ENCODE measurements around the gene THAP12.
"Not testable (repeated sequence)": the region's sequence is repeated elsewhere in the genome, so short reads cannot be mapped to it uniquely, and the experiment has no call there.

The THAP12 gene

GRCh38 chr11:76380977-76381719 is at the start of gene THAP12, which contains the start of gene GVQW3:
Gene THAP12, minus strand, starts transcription at chr11:76381132. Its CDS starts 296 bp downstream, at chr11:76380836.
Gene GVQW3, plus strand, starts transcription at chr11:76381323. Its CDS starts 506 bp downstream, at chr11:76381829.
- DNase-seq = peak; percentile 99

GRCh38 chr11:76426660-76427059 is 45.7 kb upstream of the THAP12 start:
- DNase-seq = no peak

GRCh38 chr11:76424891-76425290 is 44.0 kb upstream of the THAP12 start:
- no peak for DNase-seq

- DNase-seq = no peak
These were observed 43.4 kb upstream of the THAP12 start for GRCh38 chr11:76424379-76424778.

- no peak for DNase-seq
These were observed 39.0 kb upstream of the THAP12 start for GRCh38 chr11:76419896-76420295.

GRCh38 chr11:76415073-76415472 is 34.1 kb upstream of the THAP12 start:
- DNase-seq = no peak

GRCh38 chr11:76410851-76411357 is 30.0 kb upstream of the THAP12 start:
- DNase-seq = peak; percentile 79

- DNase-seq = peak; percentile 44
These were observed 27.4 kb upstream of the THAP12 start for GRCh38 chr11:76408171-76408965.

GRCh38 chr11:76406359-76406758 is 25.4 kb upstream of the THAP12 start:
- DNase-seq = no peak

GRCh38 chr11:76401484-76401883 is 20.6 kb upstream of the THAP12 start:
- not testable (repeated sequence) for DNase-seq

GRCh38 chr11:76400967-76401366 is 20.0 kb upstream of the THAP12 start:
- no peak for DNase-seq

GRCh38 chr11:76397383-76397782 is 16.5 kb upstream of the THAP12 start:
- no peak for DNase-seq

GRCh38 chr11:76395296-76395695 is 14.4 kb upstream of the THAP12 start:
- DNase-seq = no peak

- no peak for DNase-seq
These were observed 13.5 kb upstream of the THAP12 start for GRCh38 chr11:76394411-76394810.

- no peak for DNase-seq
These were observed 11.9 kb upstream of the THAP12 start for GRCh38 chr11:76392870-76393269.

- no peak for DNase-seq
These were observed 11.0 kb upstream of the THAP12 start for GRCh38 chr11:76391811-76392475.

GRCh38 chr11:76391021-76391420 is 10.1 kb upstream of the THAP12 start:
- no peak for DNase-seq

GRCh38 chr11:76388408-76388807 is 7.5 kb upstream of the THAP12 start:
- DNase-seq = no peak

GRCh38 chr11:76385903-76386302 is 5.0 kb upstream of the THAP12 start:
- no peak for DNase-seq

- no peak for DNase-seq
These were observed 1.3 kb upstream of the THAP12 start for GRCh38 chr11:76382209-76382608.

GRCh38 chr11:76380159-76380976 is 564 bp downstream of the THAP12 start:
- no peak for DNase-seq

- DNase-seq = no peak
These were observed 1.1 kb downstream of the THAP12 start for GRCh38 chr11:76379807-76380158.
